K562 (cell line): ENCODE data around the gene FAF2. TPM values are rescaled to one million over a fixed set of nuclear protein-coding genes. Genes with fewer than 3 reads are reported as not detected.
A peak's percentile ranks its signal among the peaks of the same experiment; 100 is the strongest.

Experiments
- CBFB ChIP-seq: sonication (generic); formaldehyde crosslinking; IDR thresholded peaks from 2 replicates; pipeline ENCODE4 v1.4.0; 2020; ENCODE audit warnings: mild to moderate bottlenecking, missing genetic modification reagents
- CXXC5 ChIP-seq: fragments of 250-450 bp; sonication (Bioruptor Pico); IDR thresholded peaks from 2 replicates; pipeline ENCODE4 v1.8.0; 2022; ENCODE audit warnings: inconsistent platforms, mild to moderate bottlenecking, moderate library complexity
- DLX4 ChIP-seq: fragments of 250-450 bp; sonication (Bioruptor Pico); IDR thresholded peaks from 2 replicates; pipeline ENCODE4 v1.6.1; 2021; ENCODE audit warnings: mild to moderate bottlenecking
- EGR1 ChIP-seq: fragments of 450-650 bp; conservative IDR thresholded peaks from 2 replicates; pipeline ENCODE4 v1.6.1; 2017; ENCODE audit warnings: mild to moderate bottlenecking
- ERF ChIP-seq: fragments of 450-650 bp; formaldehyde crosslinking; IDR thresholded peaks from 2 replicates; pipeline ENCODE4 v1.4.0; 2020; ENCODE audit warnings: mild to moderate bottlenecking, mixed read lengths
- HMGXB4 ChIP-seq: sonication (generic); formaldehyde crosslinking; IDR thresholded peaks from 2 replicates; pipeline ENCODE4 v1.8.1; 2023; ENCODE audit warnings: mild to moderate bottlenecking, missing genetic modification reagents
- KLF13 ChIP-seq: fragments of 450-650 bp; IDR thresholded peaks from 2 replicates; pipeline ENCODE4 v1.6.1; 2016; ENCODE audit warnings: missing genetic modification characterization, low read depth, mild to moderate bottlenecking, missing compliant biosample characterization, moderate library complexity, borderline replicate concordance
- MEF2D ChIP-seq: conservative IDR thresholded peaks from 2 replicates; pipeline ENCODE4 v1.6.1; 2016; ENCODE audit warnings: low read depth, missing genetic modification characterization, missing compliant biosample characterization
- MTA2 ChIP-seq: fragments of 450-650 bp; IDR thresholded peaks from 2 replicates; pipeline ENCODE4 v1.6.1; 2016; ENCODE audit warnings: low read depth
- NFATC3 ChIP-seq: fragments of 450-650 bp; IDR thresholded peaks from 2 replicates; pipeline ENCODE4 v1.6.1; 2017; ENCODE audit warnings: mild to moderate bottlenecking
- NR4A1 ChIP-seq, 2 experiments: fragments of 250-450 bp in 1 of 2; fragments of 450-650 bp in 1 of 2; sonication (Bioruptor Pico) in 1 of 2; IDR thresholded peaks; 2 replicates each; pipeline versions ENCODE4 v1.4.0 to v1.6.1; 2016 to 2020; ENCODE audit warnings: mild to moderate bottlenecking in 2 of 2, missing compliant biosample characterization in 1 of 2, missing genetic modification characterization in 1 of 2, moderate library complexity in 1 of 2
- PATZ1 ChIP-seq: fragments of 250-450 bp; sonication (Bioruptor Pico); IDR thresholded peaks from 2 replicates; pipeline ENCODE4 v1.5.0; 2020; ENCODE audit warnings: mild to moderate bottlenecking, borderline replicate concordance
- POLR2A ChIP-seq: fragments of 450-650 bp; conservative IDR thresholded peaks from 2 replicates; pipeline ENCODE4 v1.6.1; 2016
- POLR2AphosphoS2 ChIP-seq: IDR thresholded peaks from 2 replicates; pipeline ENCODE4 v1.6.1; 2012; ENCODE audit warnings: low read length, improper control_type of control experiment
- POLR2AphosphoS5 ChIP-seq: IDR thresholded peaks from 2 replicates; pipeline ENCODE4 v1.6.1; 2011; ENCODE audit warnings: mild to moderate bottlenecking, low read depth, low read length, moderate library complexity; ENCODE audit not compliant: control insufficient read depth, insufficient read depth
- PRPF4 ChIP-seq: fragments of 200-400 bp; formaldehyde crosslinking; IDR thresholded peaks from one replicate; pipeline ENCODE4 v1.6.1; 2017; ENCODE audit warnings: low read length, low read depth, mild to moderate bottlenecking; ENCODE audit not compliant: insufficient read depth, poor library complexity, severe bottlenecking
- PTTG1 ChIP-seq: fragments of 450-650 bp; IDR thresholded peaks from 2 replicates; pipeline ENCODE4 v1.6.1; 2016; ENCODE audit warnings: low read depth, mild to moderate bottlenecking, missing genetic modification characterization, missing compliant biosample characterization
- RBM39 ChIP-seq: fragments of 200-400 bp; formaldehyde crosslinking; optimal IDR thresholded peaks from 2 replicates; pipeline ENCODE3; 2018; ENCODE audit warnings: low read depth, low read length
- SNRNP70 ChIP-seq: fragments of 200-400 bp; formaldehyde crosslinking; optimal IDR thresholded peaks from 2 replicates; pipeline ENCODE3; 2017; ENCODE audit warnings: low read depth, low read length
- SREBF2 ChIP-seq: sonication (generic); formaldehyde crosslinking; IDR thresholded peaks from 2 replicates; pipeline ENCODE4 v1.4.0; 2020; ENCODE audit warnings: mild to moderate bottlenecking, missing genetic modification reagents
- TAL1 ChIP-seq: fragments of 450-650 bp; IDR thresholded peaks from 2 replicates; pipeline ENCODE4 v1.6.1; 2016; ENCODE audit warnings: mild to moderate bottlenecking
- XRCC3 ChIP-seq: fragments of 450-650 bp; IDR thresholded peaks from 2 replicates; pipeline ENCODE4 v1.6.1; 2017; ENCODE audit warnings: mild to moderate bottlenecking, moderate library complexity
- ZEB2 ChIP-seq: fragments of 450-650 bp; IDR thresholded peaks from 2 replicates; pipeline ENCODE4 v1.6.1; 2016
- ZKSCAN1 ChIP-seq: fragments of 150-350 bp; IDR thresholded peaks from 2 replicates; pipeline ENCODE4 v1.6.1; 2016; ENCODE audit warnings: low read depth, low read length
- ZNF445 ChIP-seq: fragments of 250-450 bp; sonication (Bioruptor Pico); IDR thresholded peaks from 2 replicates; pipeline ENCODE4 v1.4.0; 2020; ENCODE audit warnings: low read depth, mild to moderate bottlenecking, moderate library complexity
- ZSCAN32 ChIP-seq: fragments of 450-650 bp; formaldehyde crosslinking; IDR thresholded peaks from 2 replicates; pipeline ENCODE4 v1.4.0; 2020; ENCODE audit warnings: mild to moderate bottlenecking, moderate library complexity
- polyA plus RNA-seq, 8 experiments: library from polyadenylated mRNA; depleted of rRNA in 4 of 8; stranded (reverse) in 5 of 8; unstranded in 3 of 8; fragments of >200 nt; fragmentation: Nextera tagmentation in 2 of 8; fragmentation: Illumina TruSeq in 1 of 8; extraction: Ambion mirVana in 2 of 8; extraction: Trizol in 1 of 8; gene quantifications; 2 replicates each; pipeline versions ENCODE4 v1.2.1 to v1.2.3, GENCODE V29; 2011 to 2014; ENCODE audit warnings: inconsistent platforms in 1 of 8, missing spikeins in 1 of 8
- total RNA-seq, 7 experiments: library from RNA; depleted of rRNA in 6 of 7; stranded (reverse); fragments of >200 nt in 6 of 7; fragmentation: Illumina TruSeq in 2 of 7; extraction: Trizol in 2 of 7; gene quantifications; 2 replicates each; pipeline versions ENCODE4 v1.2.1 to v1.2.3, GENCODE V29; 2011 to 2021; ENCODE audit warnings: low replicate concordance in 1 of 7

Gene FAF2
- total and polyA plus RNA-seq, 9 of the 15 experiments (the other 6 are each of a cell fraction or from before 2014, with no cell fraction given): 25.0 to 44.6 (median 36.1) TPM

GRCh38 chr5:176536132-176536901, 88.1 kb downstream of the FAF2 start (continued):
- TF ChIP-seq NR4A1 (CRISPR knock-in tag; IDR thresholded peaks at IDR 0.05) (no peak), NR4A1 (tag; IDR thresholded peaks at IDR 0.05) (no peak), NFATC3 (no peak), XRCC3 (no peak), SNRNP70 (no peak), CBFB (CRISPR knock-in tag) (no peak), DLX4 (CRISPR knock-in tag) (no peak), ZSCAN32 (no peak), ERF (no peak), POLR2A (peak; percentile 45), MTA2 (no peak), EGR1 (peak; percentile 59), ZEB2 (no peak), TAL1 (no peak), HMGXB4 (peak; percentile 23; the same call in 1 of the 2 replicates), PRPF4 (no peak), POLR2AphosphoS2 (no peak), ZKSCAN1 (no peak), ZNF445 (CRISPR knock-in tag) (no peak), MEF2D (no peak), SREBF2 (CRISPR knock-in tag) (no peak), CXXC5 (peak; percentile 32), POLR2AphosphoS5 (no peak), KLF13 (tag) (no peak), PATZ1 (no peak), PTTG1 (no peak), RBM39 (no peak)
